Activated gamma-delta T cell treated with anti-CD3 and anti-CD28 coated beads, Interleukin-2, amount 50 U/mL, for 16 hours (primary cell): ENCODE measurements around the gene SPTBN1.

Source experiments
- DNase-seq: peaks from one replicate; pipeline ENCODE4 v3.0.0-alpha.2; 2020; ENCODE audit warnings: low read depth

Gene SPTBN1

GRCh38 chr2:54653572-54654204, 197.6 kb downstream of the SPTBN1 start:
- DNase-seq, result no peak

- no peak for DNase-seq
Measured at GRCh38 chr2:54655046-54655809, 199.1 kb downstream of the SPTBN1 start.

GRCh38 chr2:54656863-54657262, 200.7 kb downstream of the SPTBN1 start:
- no peak for DNase-seq

- DNase-seq, result no peak
Measured at GRCh38 chr2:54657664-54658083, 201.5 kb downstream of the SPTBN1 start.

- DNase-seq, result no peak
Measured at GRCh38 chr2:54658564-54659071, 202.5 kb downstream of the SPTBN1 start.

GRCh38 chr2:54659527-54659926, 203.4 kb downstream of the SPTBN1 start:
- DNase-seq, result no peak

- no peak for DNase-seq
Measured at GRCh38 chr2:54660752-54661151, 204.6 kb downstream of the SPTBN1 start.

GRCh38 chr2:54663424-54664030, 207.4 kb downstream of the SPTBN1 start:
- DNase-seq, result no peak

GRCh38 chr2:54664238-54664786, 208.2 kb downstream of the SPTBN1 start:
- no peak for DNase-seq

GRCh38 chr2:54665436-54665856, 209.3 kb downstream of the SPTBN1 start:
- DNase-seq, result no peak

GRCh38 chr2:54666131-54666633, 210.1 kb downstream of the SPTBN1 start:
- no peak for DNase-seq

GRCh38 chr2:54666634-54667265, 210.6 kb downstream of the SPTBN1 start:
- DNase-seq, result no peak

GRCh38 chr2:54667266-54667639, 211.1 kb downstream of the SPTBN1 start:
- DNase-seq, result no peak

GRCh38 chr2:54667726-54668650, 211.9 kb downstream of the SPTBN1 start:
- no peak for DNase-seq

- no peak for DNase-seq
Measured at GRCh38 chr2:54668711-54669110, 212.6 kb downstream of the SPTBN1 start.

- DNase-seq, result no peak
Measured at GRCh38 chr2:54669677-54670484, 213.8 kb downstream of the SPTBN1 start.

GRCh38 chr2:54670485-54671009, 214.4 kb downstream of the SPTBN1 start:
- no peak for DNase-seq

- DNase-seq, result no peak
Measured at GRCh38 chr2:54671010-54671409, 214.9 kb downstream of the SPTBN1 start.

- no peak for DNase-seq
Measured at GRCh38 chr2:54671875-54672589, 215.9 kb downstream of the SPTBN1 start.
